GM19455 (cell line): ENCODE data around the gene NAP1L2.
"Not testable (repeated sequence)": the region's sequence is repeated elsewhere in the genome, so short reads cannot be mapped to it uniquely, and the experiment has no call there.

Experiments
- ATAC-seq: cut with Tn5 transposase; IDR thresholded peaks from one replicate; pipeline ENCODE4 v1.9.1; 2021; ENCODE audit not compliant: unreplicated experiment

The NAP1L2 gene, protein sequence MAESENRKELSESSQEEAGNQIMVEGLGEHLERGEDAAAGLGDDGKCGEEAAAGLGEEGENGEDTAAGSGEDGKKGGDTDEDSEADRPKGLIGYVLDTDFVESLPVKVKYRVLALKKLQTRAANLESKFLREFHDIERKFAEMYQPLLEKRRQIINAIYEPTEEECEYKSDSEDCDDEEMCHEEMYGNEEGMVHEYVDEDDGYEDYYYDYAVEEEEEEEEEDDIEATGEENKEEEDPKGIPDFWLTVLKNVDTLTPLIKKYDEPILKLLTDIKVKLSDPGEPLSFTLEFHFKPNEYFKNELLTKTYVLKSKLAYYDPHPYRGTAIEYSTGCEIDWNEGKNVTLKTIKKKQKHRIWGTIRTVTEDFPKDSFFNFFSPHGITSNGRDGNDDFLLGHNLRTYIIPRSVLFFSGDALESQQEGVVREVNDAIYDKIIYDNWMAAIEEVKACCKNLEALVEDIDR

DNA sequence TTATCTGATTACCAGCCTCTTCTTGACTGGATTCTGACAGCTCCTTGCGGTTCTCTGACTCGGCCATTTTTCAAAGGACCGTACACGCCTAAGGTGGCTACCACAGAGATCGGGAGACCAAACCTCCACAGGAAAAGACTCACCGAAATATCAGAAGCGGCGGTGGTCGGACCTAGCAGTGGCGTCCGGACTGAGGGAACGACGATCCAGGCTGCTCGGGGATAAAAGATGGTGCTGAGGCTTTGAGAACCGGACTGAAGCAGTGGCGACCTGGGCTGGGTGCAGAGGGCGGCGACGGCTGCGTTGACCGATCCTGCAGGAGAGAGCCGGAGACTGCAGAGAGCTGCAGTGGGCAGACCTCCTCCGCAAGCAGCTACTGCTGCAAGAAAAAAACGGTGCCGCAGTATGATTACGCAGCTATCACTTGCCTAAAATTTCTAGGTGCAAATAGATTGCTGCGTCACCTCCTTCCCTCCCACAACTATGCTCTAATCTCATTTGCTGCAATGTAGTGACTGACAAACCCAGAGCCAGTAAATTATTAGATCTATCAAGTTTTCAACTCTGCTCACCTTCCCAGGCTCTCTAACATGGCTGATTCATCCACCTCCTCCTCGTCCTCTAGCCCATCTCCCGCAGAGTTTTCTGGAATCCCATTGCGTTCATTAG, at the start of gene NAP1L2:
Gene NAP1L2 (minus strand): TSS at position 426 of the 669 bp plus-strand sequence. CDS start 359 bp downstream, at position 67.
- no peak for ATAC-seq

DNA sequence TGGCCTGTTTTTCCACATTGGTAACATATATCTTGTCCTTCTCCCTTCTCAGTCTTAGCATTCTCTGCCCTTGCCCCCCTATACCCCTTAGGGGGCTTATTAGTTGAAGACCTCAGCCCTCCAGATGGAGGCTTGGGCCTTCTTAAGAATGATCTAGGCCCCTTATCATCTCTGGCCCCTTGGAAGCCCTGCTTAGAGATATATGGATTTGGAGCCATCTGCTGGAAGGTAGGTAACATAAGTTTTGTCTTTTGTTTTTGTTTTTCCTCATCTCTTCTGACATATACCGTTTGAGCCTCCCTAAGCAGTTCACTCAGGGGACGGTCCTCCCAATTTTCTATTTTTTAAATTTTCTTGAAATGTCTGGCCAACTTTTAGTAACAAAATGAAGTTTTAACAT, 48.3 kb upstream of the NAP1L2 start:
- no peak for ATAC-seq

DNA sequence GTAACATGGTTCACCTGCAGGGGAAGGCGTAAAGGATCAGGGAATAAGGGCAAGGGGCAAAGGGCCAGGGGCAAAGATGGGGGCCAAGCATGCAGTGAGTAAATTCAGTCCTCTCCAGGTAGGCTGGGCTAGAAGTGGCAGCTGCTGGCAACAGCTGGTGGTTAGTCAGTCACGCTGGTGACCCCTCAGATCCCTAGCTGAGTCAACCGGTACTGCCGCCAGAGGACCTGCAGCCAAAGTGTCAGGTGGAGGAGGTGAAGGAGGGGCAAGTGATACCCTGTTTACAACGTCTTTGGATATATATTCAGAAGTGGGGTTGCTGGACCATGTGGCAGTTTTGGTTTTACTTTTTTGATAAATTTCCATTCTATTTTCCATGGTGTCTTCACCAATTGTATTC, 24.6 kb upstream of the NAP1L2 start:
- ATAC-seq, result no peak

DNA sequence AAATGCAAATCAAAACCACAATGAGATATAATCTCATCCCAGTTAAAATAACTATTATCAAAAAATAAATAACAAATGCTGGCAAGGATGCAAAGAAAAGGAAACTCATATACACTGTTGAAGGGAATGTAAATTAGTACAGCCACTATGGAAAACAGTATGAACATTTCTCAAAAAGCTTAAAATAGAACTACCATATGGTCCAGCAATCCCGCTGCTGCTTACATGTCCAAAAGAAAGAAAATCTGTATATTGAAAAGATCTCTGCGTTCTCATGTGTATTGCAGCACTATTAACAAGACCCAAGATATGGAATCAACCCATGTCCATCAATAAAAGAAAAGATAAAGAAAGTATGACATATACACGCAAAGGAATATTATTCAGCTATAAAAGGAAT, 3.0 kb upstream of the NAP1L2 start:
- ATAC-seq, result no peak

DNA sequence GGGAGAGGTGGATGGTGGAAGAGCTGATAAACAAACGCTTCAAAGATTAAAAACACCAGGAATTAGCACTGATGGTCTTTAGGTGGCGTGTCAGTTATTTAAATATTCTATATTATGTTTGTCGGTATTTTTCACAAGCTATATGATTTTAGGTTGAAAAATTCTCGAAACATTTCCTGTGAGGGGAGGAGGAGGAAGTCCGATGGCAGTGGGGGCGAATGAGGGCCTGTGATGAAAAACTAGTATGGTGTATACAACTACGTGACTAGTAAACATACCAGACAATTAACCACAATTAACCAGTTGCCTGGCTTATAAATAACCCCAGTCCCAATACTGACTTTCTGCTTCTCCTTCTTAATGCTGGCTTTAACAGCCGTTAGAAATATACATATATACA, 595 bp upstream of the NAP1L2 start:
- ATAC-seq, result no peak

DNA sequence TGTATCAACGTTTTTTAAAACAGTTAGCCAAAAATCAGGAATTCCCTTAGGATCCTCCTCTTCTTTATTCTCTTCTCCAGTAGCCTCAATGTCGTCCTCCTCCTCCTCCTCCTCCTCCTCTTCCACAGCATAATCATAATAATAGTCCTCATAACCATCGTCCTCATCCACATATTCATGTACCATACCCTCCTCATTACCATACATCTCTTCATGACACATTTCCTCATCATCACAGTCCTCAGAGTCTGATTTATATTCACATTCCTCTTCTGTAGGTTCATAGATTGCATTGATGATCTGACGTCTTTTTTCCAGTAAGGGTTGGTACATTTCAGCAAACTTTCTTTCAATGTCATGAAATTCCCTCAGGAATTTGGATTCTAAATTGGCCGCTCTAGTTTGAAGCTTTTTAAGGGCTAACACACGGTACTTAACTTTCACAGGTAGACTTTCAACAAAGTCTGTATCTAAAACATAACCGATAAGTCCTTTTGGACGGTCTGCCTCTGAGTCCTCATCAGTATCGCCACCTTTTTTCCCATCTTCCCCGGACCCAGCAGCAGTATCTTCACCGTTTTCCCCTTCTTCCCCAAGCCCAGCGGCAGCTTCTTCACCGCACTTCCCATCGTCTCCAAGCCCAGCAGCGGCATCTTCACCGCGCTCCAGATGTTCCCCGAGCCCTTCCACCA, 771 bp downstream of the NAP1L2 start:
- no peak for ATAC-seq

DNA sequence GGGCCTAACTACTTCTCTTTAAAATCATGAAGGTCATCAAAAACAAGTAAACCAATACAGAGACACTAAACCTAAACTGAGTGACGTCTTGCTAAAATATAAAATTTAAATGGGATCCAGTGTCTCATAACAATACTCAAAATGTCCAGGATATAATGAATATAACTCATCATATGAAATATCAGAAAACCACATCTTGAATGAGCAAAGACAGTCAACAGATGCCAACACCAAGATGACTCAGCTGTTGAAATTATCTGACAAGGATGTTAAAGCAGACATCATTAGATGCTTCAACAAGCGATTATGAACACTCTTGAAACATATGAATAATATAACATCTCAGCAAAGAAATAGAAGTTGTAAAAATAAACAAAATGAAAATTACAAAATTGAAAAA, 8.3 kb downstream of the NAP1L2 start:
- no peak for ATAC-seq

DNA sequence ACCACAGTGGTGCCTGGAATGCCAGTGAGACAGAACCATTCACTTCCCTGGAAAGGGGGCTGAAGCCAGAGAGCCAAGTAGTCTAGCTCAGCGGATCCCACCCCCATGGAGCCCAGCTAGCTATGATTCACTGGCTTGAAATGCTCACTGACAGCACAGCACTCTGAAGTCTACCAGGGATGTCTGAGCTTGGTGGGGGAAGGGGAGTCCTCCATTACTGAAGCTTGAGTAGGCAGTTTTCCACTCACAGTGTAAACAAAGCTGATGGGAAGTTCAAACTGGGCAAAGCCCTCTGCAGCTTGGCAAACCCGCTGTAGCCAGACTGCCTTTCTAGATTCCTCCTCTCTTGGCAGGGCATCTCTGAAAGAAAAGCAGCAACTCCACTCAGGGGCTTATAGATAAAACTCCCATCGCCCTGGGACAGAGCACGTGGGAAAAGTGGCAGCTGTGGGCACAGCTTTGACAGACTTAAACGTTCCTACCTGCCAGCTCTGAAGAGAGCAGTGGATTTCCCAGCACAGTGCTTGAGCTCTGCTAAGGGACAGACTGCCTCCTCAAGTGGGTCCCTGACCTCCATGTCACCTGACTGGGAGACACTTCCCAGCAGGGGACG, 32.0 kb downstream of the NAP1L2 start:
- no peak for ATAC-seq

DNA sequence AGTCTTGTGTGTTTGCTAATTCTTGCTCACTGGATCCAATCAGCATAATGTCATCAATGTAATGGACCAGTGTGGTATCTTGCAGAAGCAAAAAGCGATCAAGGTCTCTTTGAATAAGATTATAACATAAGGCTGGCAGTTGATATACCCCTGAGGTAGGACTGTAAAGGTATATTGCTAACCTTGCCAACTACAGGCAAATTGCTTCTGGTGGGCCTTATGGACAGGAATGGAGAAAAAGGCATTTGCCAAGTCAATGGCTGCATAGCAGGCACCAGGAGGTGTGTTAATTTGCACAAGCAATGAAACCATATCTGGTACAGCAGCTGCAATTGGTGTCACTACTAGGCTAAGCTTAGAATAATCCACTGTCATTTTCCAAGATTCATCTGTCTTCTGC, 45.7 kb downstream of the NAP1L2 start:
- ATAC-seq, result not testable (repeated sequence)
